HG03095 (cell line): ENCODE measurements around the gene ATF3.

Source experiments
- ATAC-seq: cut with Tn5 transposase; IDR thresholded peaks from one replicate; pipeline ENCODE4 v1.9.1; 2021; ENCODE audit warnings: moderate library complexity; ENCODE audit not compliant: unreplicated experiment

The ATF3 gene

GRCh38 chr1:212586206-212587015, 22.1 kb upstream of the ATF3 start:
- peak; percentile 96 for ATAC-seq

DNA sequence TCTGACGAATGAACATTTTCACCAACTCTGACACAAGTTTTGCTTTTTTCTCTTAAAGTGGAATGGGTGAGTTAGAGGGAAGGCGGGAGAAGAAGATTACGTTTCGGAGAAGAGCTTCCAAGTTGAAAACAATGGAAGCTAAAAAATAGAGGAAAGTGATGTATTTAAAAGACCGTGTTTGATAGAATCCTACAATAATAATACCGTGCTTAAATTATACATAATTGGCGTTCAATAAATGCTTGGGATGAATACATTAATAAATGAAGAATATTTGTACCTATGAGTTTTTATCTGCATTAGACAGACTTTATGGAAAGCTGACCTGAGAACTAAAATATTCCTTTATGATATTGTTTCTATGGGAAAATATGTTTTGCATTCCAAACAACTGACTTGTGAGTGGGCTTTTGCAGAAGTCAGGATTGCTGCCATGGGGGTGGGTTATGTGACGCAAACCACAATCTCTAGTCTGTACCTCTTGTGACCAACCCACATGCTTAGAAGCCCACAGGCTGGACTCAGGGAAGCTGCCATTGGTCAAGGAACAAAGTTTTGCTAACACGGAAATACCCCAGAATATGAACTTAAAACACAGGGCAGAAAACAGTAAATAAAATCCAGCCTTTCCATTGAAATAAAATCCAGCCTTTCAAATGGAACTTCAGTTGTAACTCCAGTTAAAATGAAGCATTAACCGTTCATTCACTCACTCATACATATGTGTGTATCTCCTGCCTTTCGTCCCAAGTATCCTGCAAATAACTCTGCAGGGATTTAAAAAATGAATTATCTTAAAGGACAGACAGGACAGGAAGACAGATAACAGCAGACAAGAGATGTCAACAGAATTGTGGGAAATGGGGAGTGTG, 21.3 kb upstream of the ATF3 start:
- no peak for ATAC-seq

- no peak for ATAC-seq
Measured at GRCh38 chr1:212587888-212588510, 20.6 kb upstream of the ATF3 start.

- ATAC-seq, result no peak
Measured at GRCh38 chr1:212589446-212589845, 19.1 kb upstream of the ATF3 start.

GRCh38 chr1:212591922-212592321, 16.6 kb upstream of the ATF3 start:
- no peak for ATAC-seq

GRCh38 chr1:212593821-212594251, 14.7 kb upstream of the ATF3 start:
- no peak for ATAC-seq

GRCh38 chr1:212594640-212595039, 13.9 kb upstream of the ATF3 start:
- ATAC-seq, result no peak

- no peak for ATAC-seq
Measured at GRCh38 chr1:212595229-212595628, 13.3 kb upstream of the ATF3 start.

DNA sequence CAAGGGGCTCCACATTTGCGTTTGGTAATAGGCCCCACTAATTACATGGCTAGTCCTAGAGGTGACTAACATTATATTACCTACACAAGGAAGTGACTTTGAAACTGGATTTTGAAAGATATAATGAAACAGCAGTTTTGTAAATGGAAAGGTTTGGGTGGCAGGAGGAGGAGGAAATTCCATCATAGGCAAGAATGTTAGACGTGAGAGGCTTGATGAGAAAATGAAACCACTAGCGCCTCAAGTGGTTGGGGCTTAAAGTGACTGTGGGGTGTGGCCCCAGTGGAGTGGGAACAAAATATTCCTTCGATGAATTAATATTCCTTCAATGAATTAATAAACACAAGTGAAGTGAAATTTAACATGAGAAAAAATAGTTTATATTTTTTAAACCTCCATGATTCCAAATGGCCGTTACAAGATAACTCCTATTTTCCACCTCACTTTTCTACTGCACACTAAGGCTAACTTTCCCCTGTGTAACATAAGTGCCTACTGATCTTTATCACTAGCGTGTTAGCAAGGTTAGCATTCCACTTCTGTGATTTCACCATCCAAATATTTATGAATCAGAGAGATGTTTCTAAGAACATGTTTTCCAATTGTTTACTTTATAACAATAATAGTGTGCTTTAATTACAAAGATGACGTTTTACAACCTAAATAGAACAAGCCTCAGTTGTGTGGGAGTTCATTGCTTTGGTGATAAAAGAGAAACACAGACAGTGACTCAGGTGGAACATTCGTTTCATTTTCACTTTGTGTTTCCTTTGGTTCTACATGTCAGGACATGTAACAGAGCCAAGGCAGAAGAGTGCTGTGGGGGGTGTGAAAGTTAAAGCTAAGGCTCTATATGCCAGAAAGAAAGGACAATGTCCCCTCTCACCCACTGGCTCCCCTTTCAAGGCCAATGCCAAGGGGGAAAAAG, 12.5 kb upstream of the ATF3 start:
- ATAC-seq, result peak; percentile 91

- ATAC-seq, result no peak
Measured at GRCh38 chr1:212596798-212597197, 11.8 kb upstream of the ATF3 start.

GRCh38 chr1:212597487-212597886, 11.1 kb upstream of the ATF3 start:
- no peak for ATAC-seq

DNA sequence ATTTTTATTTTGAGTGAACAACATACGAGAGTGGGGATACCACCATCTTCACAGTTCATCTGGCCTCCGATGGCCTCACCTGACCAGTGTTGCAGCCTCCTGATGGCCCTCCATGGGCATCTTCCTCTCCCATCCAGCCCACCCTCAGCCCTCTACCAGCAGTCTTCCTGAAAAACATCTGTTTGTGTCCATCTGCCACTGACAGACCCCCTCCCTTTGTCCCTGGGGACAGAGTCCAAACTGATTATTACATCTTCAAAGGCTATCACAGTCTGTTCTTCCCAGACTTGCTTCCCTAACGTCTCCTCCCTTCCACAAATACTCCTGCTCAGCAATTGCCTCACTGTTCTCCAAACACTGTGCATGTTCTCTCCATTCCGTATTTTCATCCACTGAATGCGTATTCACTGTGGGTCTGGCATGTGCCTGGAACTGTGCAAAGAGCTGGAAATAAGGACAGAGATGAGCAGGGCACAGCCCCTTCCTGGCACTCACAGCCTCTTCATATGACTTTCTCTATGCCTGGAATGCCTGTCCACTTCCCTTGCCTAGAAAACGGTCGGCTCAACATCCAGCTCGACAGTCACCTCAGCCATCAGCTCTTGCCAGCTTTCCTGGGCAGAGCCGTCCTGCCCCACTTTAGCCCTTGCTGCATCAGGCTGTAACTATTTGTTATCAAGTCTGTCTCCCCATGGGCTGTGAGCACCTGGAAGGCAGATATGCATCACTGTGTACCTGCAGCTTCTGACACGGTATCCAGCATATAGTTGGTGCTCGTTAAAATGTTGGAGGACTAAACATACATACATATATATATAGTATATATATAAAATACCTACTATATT, 8.3 kb upstream of the ATF3 start:
- no peak for ATAC-seq

GRCh38 chr1:212600980-212601379, 7.6 kb upstream of the ATF3 start:
- ATAC-seq, result no peak

DNA sequence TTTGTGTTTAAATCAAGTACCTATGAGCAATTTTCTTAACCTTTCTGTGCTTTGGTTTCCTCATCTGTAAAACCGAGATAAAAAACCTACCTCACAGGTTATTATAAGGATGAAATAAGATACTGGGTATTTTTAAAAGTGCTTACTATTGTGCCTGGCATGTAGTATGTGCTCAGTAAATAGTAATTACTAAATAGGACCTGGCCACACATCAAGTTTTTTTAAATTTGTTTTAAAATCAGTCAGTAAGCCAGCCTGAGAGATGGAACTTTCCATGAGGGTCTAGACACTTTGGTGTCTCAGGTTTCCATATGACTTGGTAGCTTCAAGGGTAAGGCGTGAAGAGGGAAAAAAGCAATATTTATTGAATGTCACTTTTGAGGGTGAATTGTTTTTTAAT, 7.0 kb upstream of the ATF3 start:
- ATAC-seq, result no peak

- no peak for ATAC-seq
Measured at GRCh38 chr1:212605441-212606394, 2.8 kb upstream of the ATF3 start.

DNA sequence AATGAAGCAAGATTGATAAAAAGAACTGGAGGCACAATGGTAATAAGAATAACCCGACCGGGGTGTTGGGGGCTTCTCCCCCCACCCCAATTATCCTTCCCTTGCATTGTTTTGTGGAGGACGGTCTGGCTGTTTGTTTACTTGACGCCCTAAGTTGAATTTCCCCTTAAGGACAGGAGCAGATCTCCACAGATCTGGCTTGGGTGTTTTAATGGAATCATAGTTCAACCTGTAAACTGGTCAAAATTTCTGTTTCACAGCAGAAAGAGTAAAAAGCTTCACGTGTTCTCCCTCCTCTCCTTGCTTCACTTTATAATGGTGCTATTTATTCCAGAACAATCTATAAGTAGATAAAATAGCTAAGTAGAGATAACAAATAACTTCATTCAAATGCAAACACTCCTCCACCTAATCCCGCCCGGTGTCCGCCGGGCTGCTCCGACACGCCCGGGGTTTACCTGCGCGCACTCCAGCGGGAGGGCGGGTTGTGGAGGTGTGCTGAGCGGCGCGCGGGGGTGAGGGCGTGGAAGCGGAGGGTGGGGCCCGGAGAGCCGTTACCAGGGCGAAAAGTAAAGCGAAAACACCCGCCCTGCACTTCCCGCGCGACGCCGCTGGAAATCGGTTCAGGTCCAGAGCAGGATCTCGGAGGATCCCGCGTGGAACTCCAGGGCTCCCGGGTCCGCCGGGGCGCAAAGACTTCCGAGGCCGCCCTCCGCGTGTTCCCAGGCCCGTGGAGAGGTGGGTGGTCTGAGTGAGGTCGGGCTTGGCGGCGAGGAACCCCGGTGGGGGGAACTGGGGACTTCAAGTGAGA, 2.0 kb upstream of the ATF3 start:
- no peak for ATAC-seq

DNA sequence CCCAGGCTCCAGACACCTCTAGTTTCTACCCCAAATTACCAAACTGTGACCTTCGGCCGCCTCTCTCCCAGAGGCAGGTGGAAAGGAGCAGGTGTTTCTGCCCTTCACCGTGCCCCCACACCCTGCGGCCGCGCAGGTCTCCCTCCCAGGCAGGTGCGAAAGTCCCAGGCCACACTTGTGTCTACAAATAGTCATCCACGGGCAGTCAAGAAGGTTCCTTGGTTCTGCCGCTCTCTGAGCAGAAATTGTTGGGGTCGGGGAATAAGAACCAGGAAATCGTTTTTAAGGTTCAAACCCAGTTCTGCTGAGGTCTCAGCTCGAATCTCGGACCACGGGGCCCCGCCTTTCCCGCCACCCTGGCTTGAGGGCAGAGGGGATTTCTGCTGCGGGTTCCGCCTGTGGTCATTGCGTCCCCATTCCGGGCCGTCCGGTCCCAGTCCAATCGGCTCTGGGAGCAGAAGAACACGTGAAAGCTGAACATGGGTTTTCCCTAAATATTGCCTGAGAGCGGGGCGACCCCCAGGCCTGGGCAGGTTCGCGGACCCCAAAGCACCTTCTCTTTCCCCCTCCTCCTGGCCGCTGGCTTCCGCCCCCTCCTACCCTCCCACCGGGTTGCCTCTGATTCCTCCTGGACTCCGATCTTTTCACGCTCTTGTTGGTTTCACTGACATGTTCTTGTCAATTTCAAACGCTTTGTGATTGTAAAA, 1.2 kb upstream of the ATF3 start:
- no peak for ATAC-seq
